BJ (cell line): ENCODE data around the gene SLC35F6. TPM values are rescaled to one million over a fixed set of nuclear protein-coding genes. Genes with fewer than 3 reads are reported as not detected.

Source experiments
- CTCF ChIA-PET: fragments of 350-600 bp; formaldehyde crosslinking; extraction: SDS; loops from one replicate; lab custom pipeline; 2021; ENCODE audit warnings: antibody characterized with exemption, inconsistent platforms; lab: Yijun Ruan, JAX
- POLR2A ChIA-PET: fragments of 300-600 bp; sonication (Branson Sonifier 250); formaldehyde crosslinking; extraction: SDS; loops from one replicate; lab custom pipeline; 2021; ENCODE audit warnings: antibody characterized with exemption; lab: Charles Lee
- DNase-seq: peaks from one replicate; pipeline ENCODE4 v3.0.0-alpha.2; 2011; ENCODE audit warnings: low read depth
- H3K27me3 ChIP-seq: 2 replicates; pipeline ENCODE4 v1.6.0; 2011; ENCODE audit warnings: low read length; ENCODE audit not compliant: control insufficient read depth, insufficient read depth
- H3K36me3 ChIP-seq: 2 replicates; pipeline ENCODE4 v1.5.1; 2011; ENCODE audit warnings: low read length; ENCODE audit not compliant: control insufficient read depth, insufficient read depth
- H3K4me3 ChIP-seq: 2 replicates; pipeline ENCODE4 v1.5.1; 2011; ENCODE audit warnings: low read depth, mild to moderate bottlenecking, control low read depth, low read length
- CTCF ChIP-seq: IDR thresholded peaks from 2 replicates; pipeline ENCODE4 v1.5.1; 2011; ENCODE audit warnings: low read depth, mild to moderate bottlenecking, control low read depth, inconsistent platforms, low read length, moderate library complexity; ENCODE audit not compliant: insufficient read depth
- polyA plus RNA-seq: library from polyadenylated mRNA; depleted of rRNA; stranded (reverse); fragments of >200 nt; gene quantifications from 2 replicates; pipeline ENCODE4 v1.2.3, GENCODE V29; 2011

SLC35F6 gene
- polyA plus RNA-seq, 1 experiment = 37.1 TPM

DNA sequence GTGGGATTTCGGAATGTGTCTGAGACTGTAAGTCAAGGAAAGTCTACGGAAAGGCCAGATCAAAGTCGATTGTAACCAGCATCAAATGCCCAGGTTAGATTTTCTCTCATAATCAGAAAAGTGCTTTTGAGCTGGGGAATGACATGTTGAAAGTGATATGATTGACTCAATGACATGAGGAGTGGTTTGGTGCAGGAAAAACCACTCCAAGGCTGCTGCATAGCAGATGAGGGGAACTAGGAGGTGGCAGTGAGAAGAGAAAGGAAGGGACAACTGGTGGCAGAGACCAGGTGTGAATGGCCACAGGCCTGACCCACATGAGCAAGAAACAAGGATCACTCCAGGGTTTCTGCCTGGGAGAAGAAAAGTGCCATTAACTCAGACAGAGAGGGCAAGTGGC, 822 bp downstream of the SLC35F6 start:
- Histone ChIP-seq H3K36me3 (no peaks in the 10 kb centered on the region; the same call in 1 of the 2 replicates), H3K4me3 (peak overlapping the region; percentile 69), H3K27me3 (no peaks in the 10 kb centered on the region)
- TF ChIP-seq CTCF = no peak
- ChIA-PET POLR2A (interaction anchor here (0.6 kb wide), 1 partner anchor 10 kb away, joined by 4 read pairs; no protein-coding TSS in a partner anchor), CTCF (interaction anchor here (1.1 to 1.2 kb wide), 3 partner anchors 81 to 644 kb away, joined by 3 to 6 read pairs (median 3); partner anchors contain the start of gene PPM1G)
- DNase-seq = no peak

- H3K27me3 ChIP-seq = no peaks in the 10 kb centered on the region
- TF ChIP-seq CTCF = no peak
- H3K4me3 ChIP-seq = peak overlapping the region; percentile 69
- no peak for DNase-seq
- POLR2A ChIA-PET = no interaction called here
- CTCF ChIA-PET = interaction anchor here (1.1 to 1.2 kb wide), 3 partner anchors 80 to 644 kb away, joined by 3 to 6 read pairs (median 3); partner anchors contain the start of gene PPM1G
- H3K36me3 ChIP-seq = no peaks in the 10 kb centered on the region; the same call in 1 of the 2 replicates
Measured at GRCh38 chr2:26765475-26766200, 1.6 kb downstream of the SLC35F6 start.

DNA sequence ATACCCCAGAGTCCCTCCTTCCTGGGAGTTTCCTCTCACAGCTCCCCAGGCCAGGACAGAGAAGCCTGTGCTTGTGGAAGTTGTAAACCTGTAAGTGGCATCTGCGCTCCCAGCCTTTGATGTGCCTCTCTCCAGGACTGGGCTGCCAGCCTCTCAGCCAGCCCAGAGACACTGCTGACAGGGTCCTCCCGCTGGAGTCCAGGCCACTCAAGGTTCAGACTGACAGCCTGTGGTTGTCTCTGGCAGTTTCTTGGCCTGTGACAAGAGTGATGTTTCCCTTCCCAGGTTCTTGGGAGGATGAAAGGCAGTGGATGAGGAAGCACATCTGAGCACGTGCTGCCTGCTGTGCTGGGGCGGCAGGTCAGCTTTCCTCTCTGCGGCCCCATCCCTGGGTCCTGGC, 3.0 kb downstream of the SLC35F6 start:
- no peaks in the 10 kb centered on the region for H3K27me3 ChIP-seq
- ChIA-PET CTCF (no interaction called here), POLR2A (no interaction called here)
- H3K36me3 ChIP-seq = no peaks in the 10 kb centered on the region; the same call in 1 of the 2 replicates
- TF ChIP-seq CTCF = no peak
- no peak overlapping the region for H3K4me3 ChIP-seq
- no peak for DNase-seq

DNA sequence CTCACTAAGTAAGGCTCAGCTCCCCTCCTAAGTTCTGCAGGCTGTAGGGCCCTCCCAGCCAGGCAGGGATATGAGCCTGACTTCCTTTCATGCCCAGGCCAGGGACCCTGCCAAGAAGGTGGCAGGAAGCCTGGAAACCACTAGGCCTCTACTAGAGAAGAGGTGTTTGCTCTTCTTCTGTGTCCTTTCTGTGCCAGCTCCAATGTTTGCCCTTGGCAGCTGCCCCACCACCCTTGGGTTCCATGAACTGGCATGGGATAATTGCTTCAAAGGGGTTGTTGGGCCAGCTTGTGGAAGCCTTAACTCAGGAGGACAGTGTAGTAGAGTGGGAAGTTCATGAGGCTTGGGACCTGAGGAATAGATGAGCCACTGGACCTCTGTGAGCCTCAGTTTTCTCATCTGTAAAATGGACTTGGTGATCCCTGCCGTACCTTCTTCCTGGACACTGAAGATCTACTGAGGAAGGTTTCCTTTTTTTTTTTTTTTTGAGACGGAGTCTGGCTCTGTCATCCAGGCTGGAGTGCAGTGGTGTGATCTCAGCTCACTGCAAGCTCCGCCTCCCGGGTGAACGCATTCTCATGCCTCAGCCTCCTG, 3.9 kb downstream of the SLC35F6 start:
- DNase-seq = no peak
- H3K36me3 ChIP-seq = no peaks in the 10 kb centered on the region; the same call in 1 of the 2 replicates
- H3K27me3 ChIP-seq = no peaks in the 10 kb centered on the region
- ChIA-PET CTCF (no interaction called here), POLR2A (no interaction called here)
- no peak overlapping the region for H3K4me3 ChIP-seq
- TF ChIP-seq CTCF = no peak

DNA sequence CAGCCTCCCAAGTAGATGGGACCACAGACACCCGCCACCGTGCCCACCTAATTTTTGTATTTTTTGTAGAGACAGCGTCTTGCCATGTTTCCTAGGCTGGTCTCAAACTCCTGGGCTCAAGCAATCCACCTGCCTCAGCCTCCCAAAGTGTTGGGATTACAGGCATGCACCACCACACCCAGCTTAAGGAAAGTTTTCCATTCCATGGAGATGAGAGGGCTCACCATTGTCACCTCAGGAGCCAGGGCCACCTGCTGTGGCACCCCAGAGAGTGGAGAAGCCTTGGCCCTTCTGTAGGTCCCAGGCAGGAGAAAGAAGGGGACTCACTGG, 4.6 kb downstream of the SLC35F6 start:
- Histone ChIP-seq H3K4me3 (no peak overlapping the region), H3K27me3 (no peaks in the 10 kb centered on the region), H3K36me3 (no peaks in the 10 kb centered on the region; the same call in 1 of the 2 replicates)
- DNase-seq = no peak
- ChIA-PET CTCF (no interaction called here), POLR2A (no interaction called here)
- no peak for TF ChIP-seq CTCF
